Stomach (tissue), 4 donors: ENCODE data around the gene MAPK8IP3.

ENCODE experiments used
- EP300 ChIP-seq: sonication (generic); formaldehyde crosslinking; IDR thresholded peaks from one replicate; pipeline ENCODE4 v1.6.1; 2017; ENCODE audit warnings: antibody characterized with exemption
- POLR2A ChIP-seq, 4 donors: fragments of 450-650 bp; IDR thresholded peaks; one replicate each; pipeline ENCODE4 v1.6.1; 2016; ENCODE audit warnings: antibody characterized with exemption in 4 of 4, control low read depth in 2 of 4, mild to moderate bottlenecking in 1 of 4, moderate library complexity in 1 of 4
- TF ChIP-seq, protein P1 (sequence below), 7 experiments: fragments of 450-650 bp in 4 of 7; fragments of 200-600 bp in 3 of 7; sonication (generic) in 3 of 7; IDR thresholded peaks; one replicate each; pipeline ENCODE4 v1.5.1; 2016 to 2019; ENCODE audit warnings: antibody characterized with exemption in 7 of 7, control low read depth in 2 of 7, mild to moderate bottlenecking in 1 of 7

GRCh38 chr16:1680361-1680760 is 25.6 kb upstream of the MAPK8IP3 start:
- TF ChIP-seq, protein P1, sequence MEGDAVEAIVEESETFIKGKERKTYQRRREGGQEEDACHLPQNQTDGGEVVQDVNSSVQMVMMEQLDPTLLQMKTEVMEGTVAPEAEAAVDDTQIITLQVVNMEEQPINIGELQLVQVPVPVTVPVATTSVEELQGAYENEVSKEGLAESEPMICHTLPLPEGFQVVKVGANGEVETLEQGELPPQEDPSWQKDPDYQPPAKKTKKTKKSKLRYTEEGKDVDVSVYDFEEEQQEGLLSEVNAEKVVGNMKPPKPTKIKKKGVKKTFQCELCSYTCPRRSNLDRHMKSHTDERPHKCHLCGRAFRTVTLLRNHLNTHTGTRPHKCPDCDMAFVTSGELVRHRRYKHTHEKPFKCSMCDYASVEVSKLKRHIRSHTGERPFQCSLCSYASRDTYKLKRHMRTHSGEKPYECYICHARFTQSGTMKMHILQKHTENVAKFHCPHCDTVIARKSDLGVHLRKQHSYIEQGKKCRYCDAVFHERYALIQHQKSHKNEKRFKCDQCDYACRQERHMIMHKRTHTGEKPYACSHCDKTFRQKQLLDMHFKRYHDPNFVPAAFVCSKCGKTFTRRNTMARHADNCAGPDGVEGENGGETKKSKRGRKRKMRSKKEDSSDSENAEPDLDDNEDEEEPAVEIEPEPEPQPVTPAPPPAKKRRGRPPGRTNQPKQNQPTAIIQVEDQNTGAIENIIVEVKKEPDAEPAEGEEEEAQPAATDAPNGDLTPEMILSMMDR (IDR thresholded peaks at IDR 0.05) = no peak
- no peak for TF ChIP-seq POLR2A (IDR thresholded peaks at IDR 0.05)
- TF ChIP-seq EP300 = no peak
